Mesenchymal stem cell (in vitro differentiated cells and primary cell): ENCODE data around the gene CLDN4.

Experiments
- DNase-seq: peaks from one replicate; pipeline ENCODE4 v3.0.0-alpha.2; 2013
- H2AFZ ChIP-seq: one replicate; pipeline ENCODE4 v1.6.1; 2013; ENCODE audit warnings: low read depth, mild to moderate bottlenecking, control low read depth, inconsistent platforms, low read length, moderate library complexity
- H2AK5ac ChIP-seq: 2 replicates; pipeline ENCODE4 v1.6.1; 2013; ENCODE audit warnings: low read length, moderate library complexity, mild to moderate bottlenecking, inconsistent platforms; ENCODE audit not compliant: severe bottlenecking
- H2BK120ac ChIP-seq: one replicate; pipeline ENCODE4 v1.6.1; 2013; ENCODE audit warnings: low read depth, mild to moderate bottlenecking, inconsistent platforms, low read length, moderate library complexity
- H2BK12ac ChIP-seq, 2 experiments: one replicate each; pipeline ENCODE4 v1.6.1; 2013; ENCODE audit warnings: inconsistent platforms in 2 of 2, low read length in 2 of 2, mild to moderate bottlenecking in 2 of 2, moderate library complexity in 2 of 2, control low read depth in 1 of 2
- H2BK15ac ChIP-seq: one replicate; pipeline ENCODE4 v1.6.1; 2013; ENCODE audit warnings: mild to moderate bottlenecking, low read depth, inconsistent platforms; ENCODE audit not compliant: poor library complexity, severe bottlenecking
- H2BK5ac ChIP-seq: 2 replicates; pipeline ENCODE4 v1.6.1; 2013; ENCODE audit warnings: low read depth, mild to moderate bottlenecking, low read length, control low read depth, inconsistent platforms; ENCODE audit not compliant: poor library complexity, severe bottlenecking
- H3K14ac ChIP-seq, 2 experiments: one replicate each; pipeline ENCODE4 v1.6.1; 2013; ENCODE audit warnings: inconsistent platforms in 2 of 2, low read length in 2 of 2, control low read depth in 1 of 2, mild to moderate bottlenecking in 1 of 2, moderate library complexity in 1 of 2
- H3K18ac ChIP-seq, 2 experiments: one replicate each; pipeline ENCODE4 v1.6.1; 2013; ENCODE audit warnings: inconsistent platforms in 2 of 2, low read length in 2 of 2, control low read depth in 1 of 2, low read depth in 1 of 2, mild to moderate bottlenecking in 1 of 2
- H3K23ac ChIP-seq, 2 experiments: one replicate each; pipeline ENCODE4 v1.6.1; 2013; ENCODE audit warnings: inconsistent platforms in 2 of 2, low read length in 2 of 2, mild to moderate bottlenecking in 2 of 2, moderate library complexity in 2 of 2, control low read depth in 1 of 2
- H3K27ac ChIP-seq: 2 replicates; pipeline ENCODE4 v1.5.1; 2013; ENCODE audit warnings: mild to moderate bottlenecking, moderate library complexity, low read length, control low read depth, inconsistent platforms; ENCODE audit not compliant: poor library complexity, severe bottlenecking
- H3K27me3 ChIP-seq, 2 experiments: 2 replicates each; pipeline versions ENCODE4 v1.6.1 to v1.7.0; 2013; ENCODE audit warnings: low read length in 2 of 2, mild to moderate bottlenecking in 2 of 2, moderate library complexity in 2 of 2, control low read depth in 1 of 2, inconsistent platforms in 1 of 2; ENCODE audit not compliant: control insufficient read depth in 1 of 2, insufficient read depth in 1 of 2
- H3K36me3 ChIP-seq, 2 experiments: 2 replicates each; pipeline versions ENCODE4 v1.6.1 to v1.7.0; 2013; ENCODE audit warnings: low read length in 2 of 2, control low read depth in 1 of 2, inconsistent platforms in 1 of 2, low read depth in 1 of 2, mild to moderate bottlenecking in 1 of 2; ENCODE audit not compliant: insufficient read depth in 2 of 2, control insufficient read depth in 1 of 2
- H3K4ac ChIP-seq, 2 experiments: one replicate each; pipeline ENCODE4 v1.6.1; 2013; ENCODE audit warnings: inconsistent platforms in 2 of 2, low read length in 2 of 2, mild to moderate bottlenecking in 2 of 2, moderate library complexity in 2 of 2, control low read depth in 1 of 2, low read depth in 1 of 2
- H3K4me1 ChIP-seq: 2 replicates; pipeline ENCODE4 v1.6.1; 2013; ENCODE audit warnings: low read depth, low read length, control low read depth; ENCODE audit not compliant: control insufficient read depth, insufficient read depth
- H3K4me2 ChIP-seq: 2 replicates; pipeline ENCODE4 v1.6.1; 2013; ENCODE audit warnings: low read length, mild to moderate bottlenecking, inconsistent platforms; ENCODE audit not compliant: poor library complexity, severe bottlenecking
- H3K4me3 ChIP-seq, 2 experiments: 2 replicates each; pipeline versions ENCODE4 v1.5.1 to v1.7.0; 2013; ENCODE audit warnings: low read length in 2 of 2, mild to moderate bottlenecking in 2 of 2, control low read depth in 1 of 2, low read depth in 1 of 2; ENCODE audit not compliant: insufficient read depth in 1 of 2
- H3K79me1 ChIP-seq: replicated peaks from 2 replicates; pipeline ENCODE4 v1.6.1; 2013; ENCODE audit warnings: mild to moderate bottlenecking, control low read depth, low read length, inconsistent platforms; ENCODE audit not compliant: poor library complexity, severe bottlenecking
- H3K9ac ChIP-seq: 2 replicates; pipeline ENCODE4 v1.7.0; 2013; ENCODE audit warnings: mild to moderate bottlenecking, low read length, moderate library complexity
- H3K9me3 ChIP-seq: 2 replicates; pipeline ENCODE4 v1.7.0; 2013; ENCODE audit warnings: mild to moderate bottlenecking, low read length; ENCODE audit not compliant: control insufficient read depth
- H4K8ac ChIP-seq: one replicate; pipeline ENCODE4 v1.6.1; 2013; ENCODE audit warnings: inconsistent platforms, mild to moderate bottlenecking, low read length, moderate library complexity
- H4K91ac ChIP-seq: one replicate; pipeline ENCODE4 v1.6.1; 2013; ENCODE audit warnings: mild to moderate bottlenecking, low read length, inconsistent platforms
- WGBS: methylation state at CpG from one replicate; pipeline ENCODE4 v1.1.7; 2013; ENCODE audit warnings: mixed read lengths; 5-methylcytosine and 5-hydroxymethylcytosine counted together

Gene CLDN4

DNA sequence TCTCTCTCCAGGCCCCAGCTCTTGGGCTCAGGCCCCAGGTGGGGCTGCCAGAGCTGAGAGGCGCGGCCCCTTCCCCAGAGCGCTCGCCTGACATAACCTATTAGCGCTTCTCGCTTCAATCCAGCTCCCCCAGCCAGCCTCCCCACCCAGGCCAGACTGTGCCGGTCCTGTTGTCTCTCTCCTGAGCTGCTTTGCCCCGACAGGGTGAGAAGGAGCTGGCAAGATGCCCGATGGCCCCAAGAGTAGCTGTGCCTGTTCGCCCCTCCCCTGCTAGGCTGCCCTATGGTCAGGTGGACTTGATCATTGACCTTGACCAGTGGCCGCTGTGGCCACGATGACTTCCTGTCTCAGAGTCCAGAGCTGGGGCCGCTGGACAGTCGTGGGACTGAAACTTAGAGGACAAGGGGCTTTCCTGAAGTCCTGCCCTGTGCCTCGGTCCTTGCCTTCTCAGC is 39.3 kb downstream of the CLDN4 start:
- Histone ChIP-seq H2AK5ac (no peak overlapping the region), H3K23ac (no peak overlapping the region), H3K14ac (no peak overlapping the region), H3K79me1 (no peaks in the 10 kb centered on the region), H3K27ac (no peak overlapping the region), H4K8ac (no peak overlapping the region), H3K9me3 (no peaks in the 10 kb centered on the region), H3K36me3 (no peaks in the 10 kb centered on the region), H2BK15ac (peak overlapping the region; percentile 13), H3K18ac (peak overlapping the region in 1 of 2 experiments; percentile 28), H3K27me3 (peaks cover 6 to 13% of the 10 kb centered on the region in 2 experiments), H2AFZ (no peak overlapping the region), H3K4me1 (peaks cover 8% of the 10 kb centered on the region), H3K9ac (no peak overlapping the region), H2BK12ac (no peak overlapping the region), H3K4me3 (no peak overlapping the region), H2BK120ac (no peak overlapping the region), H3K4me2 (no peak overlapping the region), H3K4ac (no peak overlapping the region), H4K91ac (no peak overlapping the region), H2BK5ac (no peak overlapping the region)
- DNase-seq: no peak
- 45% methylated on average over 15 of the region's 15 CpGs for WGBS

GRCh38 chr7:73871163-73872011 is 40.6 kb downstream of the CLDN4 start:
- Histone ChIP-seq H3K27ac (no peak overlapping the region), H3K4ac (no peak overlapping the region), H3K36me3 (no peaks in the 10 kb centered on the region), H2BK15ac (no peak overlapping the region), H3K14ac (no peak overlapping the region), H3K18ac (no peak overlapping the region), H3K79me1 (no peaks in the 10 kb centered on the region), H3K9me3 (no peaks in the 10 kb centered on the region), H3K4me1 (peaks cover 8% of the 10 kb centered on the region), H2BK120ac (no peak overlapping the region), H3K23ac (no peak overlapping the region), H3K4me3 (no peak overlapping the region), H4K91ac (no peak overlapping the region), H3K4me2 (no peak overlapping the region), H2AK5ac (no peak overlapping the region), H4K8ac (no peak overlapping the region), H2BK5ac (no peak overlapping the region), H2AFZ (no peak overlapping the region), H3K9ac (no peak overlapping the region), H2BK12ac (no peak overlapping the region), H3K27me3 (peaks cover 9 to 19% of the 10 kb centered on the region in 2 experiments)
- no peak for DNase-seq
- 77% methylated on average over 20 of the region's 20 CpGs for WGBS

DNA sequence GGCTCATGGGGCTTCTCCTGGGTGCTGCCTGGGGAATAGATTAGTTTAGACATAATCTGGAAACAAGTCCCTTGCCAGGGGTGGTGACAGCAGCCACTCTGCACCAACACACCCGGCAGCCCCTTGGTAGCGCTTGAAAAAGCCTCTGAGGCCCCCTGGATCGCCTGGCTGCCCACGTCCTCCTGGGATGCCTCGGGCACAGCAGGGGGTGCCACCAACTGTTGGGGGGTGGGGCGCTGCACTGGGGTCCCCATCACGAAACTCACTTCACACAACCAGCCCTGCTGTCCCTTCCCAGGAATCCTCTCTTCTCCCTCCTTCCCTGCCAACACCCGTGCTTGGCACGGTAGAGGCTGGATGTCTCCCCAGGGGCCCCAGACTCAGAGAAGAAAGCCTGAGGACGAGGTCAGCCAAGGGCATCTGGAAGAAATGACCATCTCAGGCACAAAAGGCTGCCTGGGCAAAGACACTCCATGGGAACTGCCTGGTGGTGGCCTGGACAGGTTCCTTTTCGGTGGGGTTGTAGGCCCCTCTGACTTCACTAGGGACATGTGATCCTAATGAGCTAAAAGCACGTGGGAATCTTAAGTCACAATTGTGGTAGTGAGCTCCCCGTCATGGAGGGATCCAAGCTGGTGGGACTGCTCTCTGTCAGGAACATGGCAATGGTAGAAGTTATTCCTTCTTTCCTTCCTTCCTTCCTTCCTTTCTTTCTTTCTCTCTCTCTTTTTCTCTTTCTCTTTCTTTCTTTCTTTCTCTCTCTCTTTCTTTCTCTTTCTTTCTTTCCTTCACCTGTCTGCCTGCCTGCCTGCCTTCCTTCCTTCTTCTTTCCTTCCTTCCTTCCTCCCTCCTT is 41.5 kb downstream of the CLDN4 start:
- Histone ChIP-seq H2BK15ac (no peak overlapping the region), H4K91ac (no peak overlapping the region), H2BK120ac (no peak overlapping the region), H3K18ac (no peak overlapping the region), H3K4me3 (no peak overlapping the region), H3K4me1 (peaks cover 8% of the 10 kb centered on the region), H3K36me3 (no peaks in the 10 kb centered on the region), H2BK12ac (no peak overlapping the region), H3K27ac (no peak overlapping the region), H3K79me1 (no peaks in the 10 kb centered on the region), H2AK5ac (no peak overlapping the region), H3K14ac (no peak overlapping the region), H3K27me3 (peaks cover 11 to 26% of the 10 kb centered on the region in 2 experiments), H4K8ac (no peak overlapping the region), H3K9me3 (no peaks in the 10 kb centered on the region), H3K9ac (no peak overlapping the region), H2AFZ (no peak overlapping the region), H3K4me2 (no peak overlapping the region), H3K4ac (no peak overlapping the region), H3K23ac (no peak overlapping the region), H2BK5ac (no peak overlapping the region)
- no peak for DNase-seq
- WGBS: 86% methylated on average over 13 of the region's 13 CpGs

- Histone ChIP-seq H4K8ac (no peak overlapping the region), H3K27me3 (peaks cover 8 to 50% of the 10 kb centered on the region in 2 experiments), H3K4me1 (no peaks in the 10 kb centered on the region), H2BK15ac (no peak overlapping the region), H3K9ac (no peak overlapping the region), H2AK5ac (no peak overlapping the region), H3K27ac (no peak overlapping the region), H3K18ac (no peak overlapping the region), H3K79me1 (no peaks in the 10 kb centered on the region), H3K36me3 (no peaks in the 10 kb centered on the region), H3K14ac (no peak overlapping the region), H3K23ac (no peak overlapping the region), H2AFZ (no peak overlapping the region), H3K4me2 (no peak overlapping the region), H2BK12ac (no peak overlapping the region), H3K4me3 (no peak overlapping the region), H2BK120ac (no peak overlapping the region), H4K91ac (no peak overlapping the region), H3K4ac (no peak overlapping the region), H2BK5ac (no peak overlapping the region), H3K9me3 (no peaks in the 10 kb centered on the region)
- no peak for DNase-seq
- 90% methylated on average over 8 of the region's 8 CpGs for WGBS
Observed at GRCh38 chr7:73876361-73876760, 45.6 kb downstream of the CLDN4 start.
